Karpas-422 (cell line): Measurements from ENCODE around the gene YOD1. TPM values are rescaled to one million over a fixed set of nuclear protein-coding genes. Genes with fewer than 3 reads are reported as not detected.

ENCODE experiments used
- DNase-seq: peaks from one replicate; pipeline ENCODE4 v3.0.0-alpha.2; 2015
- H2AFZ ChIP-seq: fragments of 200-600 bp; sonication (generic); 2 replicates; pipeline ENCODE4 v1.6.1; 2014; ENCODE audit warnings: antibody characterized with exemption, low read length, mixed read lengths
- H3K27ac ChIP-seq: fragments of 200-600 bp; sonication (generic); 2 replicates; pipeline ENCODE4 v1.5.1; 2014; ENCODE audit warnings: mild to moderate bottlenecking, low read length, moderate library complexity
- H3K27me3 ChIP-seq: fragments of 200-600 bp; sonication (generic); 2 replicates; pipeline ENCODE4 v1.6.1; 2014; ENCODE audit warnings: low read length, mixed read lengths
- H3K36me3 ChIP-seq: fragments of 200-600 bp; sonication (generic); 2 replicates; pipeline ENCODE4 v1.6.1; 2014; ENCODE audit warnings: low read length, mixed read lengths; ENCODE audit not compliant: insufficient read depth
- H3K4me1 ChIP-seq: fragments of 200-600 bp; sonication (generic); 2 replicates; pipeline ENCODE4 v1.6.1; 2014; ENCODE audit warnings: mild to moderate bottlenecking, low read length, mixed read lengths
- H3K4me2 ChIP-seq: fragments of 200-600 bp; sonication (generic); 2 replicates; pipeline ENCODE4 v1.6.1; 2014; ENCODE audit warnings: low read length, low read depth, mild to moderate bottlenecking; ENCODE audit not compliant: poor library complexity, severe bottlenecking
- H3K4me3 ChIP-seq: fragments of 200-600 bp; sonication (generic); 2 replicates; pipeline ENCODE4 v1.5.1; 2014; ENCODE audit warnings: mild to moderate bottlenecking, antibody characterized with exemption, low read length, mixed read lengths
- H3K79me2 ChIP-seq: fragments of 200-600 bp; sonication (generic); 2 replicates; pipeline ENCODE4 v1.6.1; 2014; ENCODE audit warnings: mild to moderate bottlenecking, low read length, mixed read lengths
- H3K9ac ChIP-seq: fragments of 200-600 bp; sonication (generic); 2 replicates; pipeline ENCODE4 v1.6.0; 2014; ENCODE audit warnings: low read length
- H3K9me2 ChIP-seq: fragments of 200-600 bp; sonication (generic), shearing (Covaris generic); replicated peaks from 2 replicates; pipeline ENCODE4 v1.6.0; 2014; ENCODE audit warnings: mild to moderate bottlenecking, low read length, moderate library complexity; ENCODE audit not compliant: insufficient read depth
- H3K9me3 ChIP-seq: fragments of 300-700, 200-600 bp; sonication (generic); 2 replicates; pipeline ENCODE4 v1.6.1; 2014; ENCODE audit warnings: low read length, mixed read lengths
- H4K20me1 ChIP-seq: fragments of 200-600 bp; sonication (generic); 2 replicates; pipeline ENCODE4 v1.6.1; 2014; ENCODE audit warnings: mild to moderate bottlenecking, antibody characterized with exemption, low read length, low read depth; ENCODE audit not compliant: insufficient read depth
- total RNA-seq: library from RNA; depleted of rRNA; stranded (reverse); fragments of >200 nt; shearing (Covaris generic); gene quantifications from 2 replicates; pipeline ENCODE4 v1.2.3, GENCODE V29; 2014; ENCODE audit warnings: low replicate concordance; rRNA removed

YOD1 gene
- total RNA-seq: not detected in 2 replicates

GRCh38 chr1:207051191-207051943, at the start of gene YOD1:
TSS of gene YOD1 (minus strand) at chr1:207051208. CDS start at chr1:207051030, 178 bp downstream.
- Histone ChIP-seq H4K20me1 (no peaks in the 10 kb centered on the region), H2AFZ (no peak within 1 kb of the TSS), H3K79me2 (no peaks in the 10 kb centered on the region), H3K9me2 (no peaks in the 10 kb centered on the region), H3K4me3 (no peak within 1 kb of the TSS), H3K27me3 (no peaks in the 10 kb centered on the region), H3K36me3 (no peaks in the 10 kb centered on the region), H3K27ac (no peak within 1 kb of the TSS), H3K9me3 (no peaks in the 10 kb centered on the region), H3K4me1 (no peaks in the 10 kb centered on the region), H3K4me2 (no peak within 1 kb of the TSS), H3K9ac (no peak within 1 kb of the TSS)
- no peak for DNase-seq

DNA sequence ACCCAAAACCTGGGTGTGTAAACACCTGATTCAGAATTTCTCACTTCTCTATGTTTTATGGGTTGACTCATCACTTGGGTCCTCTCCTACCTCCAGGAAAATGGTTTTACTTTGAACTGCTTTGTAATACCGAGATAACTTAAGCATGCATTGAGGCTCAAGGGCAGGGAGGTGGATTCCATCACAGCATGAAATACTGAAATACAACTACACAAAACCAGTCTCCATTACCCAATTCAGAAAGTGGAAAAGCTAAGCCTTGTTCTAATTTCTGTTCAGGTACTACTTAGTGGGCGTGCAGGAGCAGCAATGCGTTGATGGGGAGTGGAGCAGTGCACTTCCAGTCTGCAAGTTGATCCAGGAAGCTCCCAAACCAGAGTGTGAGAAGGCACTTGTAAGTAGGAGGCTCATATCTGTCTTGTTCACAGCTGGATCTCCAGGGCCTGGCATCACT, 46.9 kb upstream of the YOD1 start:
- H4K20me1 ChIP-seq: no peaks in the 10 kb centered on the region
- no peaks in the 10 kb centered on the region for H3K9me3 ChIP-seq
- DNase-seq: no peak
- no peaks in the 10 kb centered on the region for H3K9me2 ChIP-seq
- H3K4me3 ChIP-seq: no peak overlapping the region
- H3K36me3 ChIP-seq: no peaks in the 10 kb centered on the region
- H3K9ac ChIP-seq: no peak overlapping the region
- H3K27me3 ChIP-seq: no peaks in the 10 kb centered on the region
- no peaks in the 10 kb centered on the region for H3K79me2 ChIP-seq
- H3K27ac ChIP-seq: no peak overlapping the region
- H3K4me2 ChIP-seq: no peak overlapping the region
- H3K4me1 ChIP-seq: no peaks in the 10 kb centered on the region
- no peak overlapping the region for H2AFZ ChIP-seq

GRCh38 chr1:207093944-207094343, 42.9 kb upstream of the YOD1 start:
- no peaks in the 10 kb centered on the region for H3K79me2 ChIP-seq

GRCh38 chr1:207091200-207091908, 40.3 kb upstream of the YOD1 start:
- H3K9me2 ChIP-seq: no peaks in the 10 kb centered on the region
- H3K27me3 ChIP-seq: no peaks in the 10 kb centered on the region
- H3K79me2 ChIP-seq: no peaks in the 10 kb centered on the region
- H2AFZ ChIP-seq: no peak overlapping the region
- H3K4me3 ChIP-seq: no peak overlapping the region
- no peaks in the 10 kb centered on the region for H4K20me1 ChIP-seq
- no peak overlapping the region for H3K27ac ChIP-seq
- no peaks in the 10 kb centered on the region for H3K4me1 ChIP-seq
- no peak overlapping the region for H3K4me2 ChIP-seq
- no peaks in the 10 kb centered on the region for H3K36me3 ChIP-seq
- DNase-seq: no peak
- no peak overlapping the region for H3K9ac ChIP-seq
- H3K9me3 ChIP-seq: no peaks in the 10 kb centered on the region

More at GRCh38 chr1:207093944-207094343, 42.9 kb upstream of the YOD1 start:
- Histone ChIP-seq H3K9me2 (no peaks in the 10 kb centered on the region), H3K4me1 (no peaks in the 10 kb centered on the region), H2AFZ (no peak overlapping the region), H3K9ac (no peak overlapping the region), H3K36me3 (no peaks in the 10 kb centered on the region), H3K4me2 (no peak overlapping the region), H3K9me3 (no peaks in the 10 kb centered on the region), H3K4me3 (no peak overlapping the region), H3K27ac (no peak overlapping the region), H3K27me3 (no peaks in the 10 kb centered on the region), H4K20me1 (no peaks in the 10 kb centered on the region)
- DNase-seq: no peak

DNA sequence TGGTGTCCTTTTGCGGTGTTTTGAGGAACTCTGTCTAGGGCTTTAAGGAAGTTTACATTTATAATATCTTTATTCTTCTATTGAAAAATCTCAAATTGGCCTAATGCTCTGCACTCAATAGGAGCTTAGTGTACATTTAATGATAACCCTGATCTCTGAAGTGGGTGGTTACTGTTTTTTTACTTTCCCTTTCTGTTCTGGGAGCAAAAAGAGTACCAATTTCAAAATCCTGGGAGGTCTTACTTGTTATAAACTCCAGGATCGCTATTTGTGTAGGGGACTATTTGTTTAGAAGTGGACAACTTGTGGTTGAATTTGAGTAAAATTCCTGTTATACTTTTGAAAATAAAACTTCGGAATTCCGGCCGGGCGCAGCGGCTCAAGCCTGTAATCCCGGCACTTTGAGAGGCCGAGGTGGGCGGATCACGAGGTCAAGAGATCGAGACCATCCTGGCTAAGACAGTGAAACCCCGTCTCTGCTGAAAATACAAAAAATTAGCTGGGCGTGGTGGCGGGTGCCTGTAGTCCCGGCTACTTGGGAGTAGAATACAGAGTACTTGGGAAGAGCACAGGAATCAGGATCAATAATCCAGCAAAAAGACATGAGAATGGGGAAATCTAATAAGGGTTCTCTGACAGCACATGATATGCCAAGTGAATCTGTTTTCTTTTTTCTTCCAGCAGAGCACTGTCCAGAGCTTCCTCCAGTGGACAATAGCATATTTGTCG, 38.8 kb upstream of the YOD1 start:
- H3K4me2 ChIP-seq: no peak overlapping the region

DNA sequence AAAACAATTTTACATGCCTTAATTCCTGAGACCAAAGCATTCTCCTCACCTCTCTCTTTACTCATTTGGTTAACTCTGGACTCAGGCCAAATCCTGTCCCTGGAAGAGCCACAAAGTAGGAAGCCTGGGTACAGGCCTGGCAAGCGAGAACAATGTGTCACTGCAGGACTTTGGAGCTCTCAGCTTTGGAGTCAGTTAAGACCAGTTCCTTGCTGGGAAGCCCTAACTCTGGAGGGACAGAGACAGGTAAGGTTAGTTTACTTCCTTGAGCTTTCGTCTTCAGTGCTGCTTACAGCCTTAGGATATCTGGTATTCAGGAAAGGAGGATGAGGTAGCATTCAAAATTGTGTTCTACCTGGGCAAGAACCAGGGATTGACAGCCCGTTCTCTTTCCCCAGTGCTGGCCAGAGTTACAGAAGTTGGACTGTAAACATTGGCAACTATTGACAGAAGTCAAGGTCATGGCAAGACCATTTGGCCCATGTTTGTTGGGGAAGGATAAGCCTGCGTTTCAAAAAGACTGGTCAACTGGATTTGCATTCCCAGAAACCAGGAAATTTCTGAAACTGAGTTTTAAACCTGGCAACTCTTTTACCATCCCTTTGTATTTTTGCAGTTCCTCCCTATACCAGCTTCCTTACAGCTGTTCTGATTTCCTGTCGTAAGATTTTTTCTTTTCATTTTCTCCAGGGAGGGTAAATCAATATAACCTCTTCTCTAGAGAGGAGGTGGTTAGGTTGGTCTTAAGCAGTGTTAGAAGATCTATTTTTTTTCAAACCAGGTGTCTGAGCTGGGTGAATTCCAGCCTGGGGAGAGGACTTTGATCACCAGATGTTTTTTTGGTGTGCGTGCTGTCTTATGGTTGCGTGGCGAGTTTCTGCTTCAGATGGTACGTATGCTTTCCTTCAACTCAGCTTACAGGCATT, 38.0 kb upstream of the YOD1 start, which contains the start of gene C4BPB:
Gene C4BPB (plus strand): TSS at position 160 of the 926 bp plus-strand sequence. CDS start 672 bp downstream, at position 832.
- Histone ChIP-seq H3K4me1 (no peaks in the 10 kb centered on the region), H3K4me3 (no peak within 1 kb of the TSS), H4K20me1 (no peaks in the 10 kb centered on the region), H3K9ac (no peak within 1 kb of the TSS), H3K36me3 (no peaks in the 10 kb centered on the region), H3K9me3 (no peaks in the 10 kb centered on the region), H2AFZ (no peak within 1 kb of the TSS), H3K79me2 (no peaks in the 10 kb centered on the region), H3K4me2 (no peak within 1 kb of the TSS), H3K27me3 (no peaks in the 10 kb centered on the region), H3K9me2 (no peaks in the 10 kb centered on the region), H3K27ac (no peak within 1 kb of the TSS)
- DNase-seq: no peak

More for the DNA sequence above, 38.8 kb upstream of the YOD1 start:
- no peak overlapping the region for H2AFZ ChIP-seq
- no peaks in the 10 kb centered on the region for H3K9me2 ChIP-seq
- DNase-seq: no peak
- no peaks in the 10 kb centered on the region for H3K4me1 ChIP-seq
- H3K27ac ChIP-seq: no peak overlapping the region
- no peaks in the 10 kb centered on the region for H3K9me3 ChIP-seq
- no peaks in the 10 kb centered on the region for H3K27me3 ChIP-seq
- no peaks in the 10 kb centered on the region for H4K20me1 ChIP-seq
- H3K9ac ChIP-seq: no peak overlapping the region
- H3K36me3 ChIP-seq: no peaks in the 10 kb centered on the region
- no peak overlapping the region for H3K4me3 ChIP-seq
- H3K79me2 ChIP-seq: no peaks in the 10 kb centered on the region

DNA sequence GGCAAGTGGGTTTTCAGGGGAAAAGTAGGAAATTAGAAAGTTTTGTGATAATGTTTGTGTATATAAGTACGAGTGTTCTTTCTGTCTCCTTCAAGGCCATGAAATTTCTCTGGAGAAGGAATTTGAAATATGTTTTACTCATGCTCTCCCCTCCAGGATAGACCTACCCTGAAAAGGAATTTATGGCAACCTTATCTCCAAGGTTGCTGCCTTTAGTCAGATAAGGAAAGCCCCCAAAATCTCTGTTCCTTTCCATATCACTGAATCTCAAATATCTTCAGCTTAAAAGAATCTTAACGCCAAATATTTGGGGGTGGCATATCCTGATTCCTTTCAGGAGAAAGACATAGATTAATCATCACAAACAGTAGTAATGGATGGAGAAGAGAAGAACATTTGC, 37.2 kb upstream of the YOD1 start:
- H3K27ac ChIP-seq: no peak overlapping the region
- no peak overlapping the region for H3K9ac ChIP-seq
- H2AFZ ChIP-seq: no peak overlapping the region
- H3K9me2 ChIP-seq: no peaks in the 10 kb centered on the region
- no peak for DNase-seq
- H3K79me2 ChIP-seq: no peaks in the 10 kb centered on the region
- H3K9me3 ChIP-seq: no peaks in the 10 kb centered on the region
- H3K36me3 ChIP-seq: no peaks in the 10 kb centered on the region
- H3K4me2 ChIP-seq: no peak overlapping the region
- H3K4me1 ChIP-seq: no peaks in the 10 kb centered on the region
- no peak overlapping the region for H3K4me3 ChIP-seq
- H4K20me1 ChIP-seq: no peaks in the 10 kb centered on the region
- no peaks in the 10 kb centered on the region for H3K27me3 ChIP-seq
